HepG2 (cell line): ENCODE measurements around the gene MDFI. TPM values are rescaled to one million over a fixed set of nuclear protein-coding genes. Genes with fewer than 3 reads are reported as not detected.

Source experiments
- ATAC-seq: fragments of 200-7000 bp; cut with Tn5 transposase; 3 replicates; pipeline ENCODE4 v1.9.1; 2020; ENCODE audit warnings: mild to moderate bottlenecking, moderate library complexity
- Bru-seq: library from RNA; stranded (reverse); fragments of 400-500 nt; gene quantifications from one replicate; lab custom pipeline; 2021; lab: Mats Ljungman, UMichigan
- BruChase-seq, 2 experiments: library from RNA; stranded (reverse); fragments of 400-500 nt; gene quantifications; one replicate each; lab custom pipeline; 2021; lab: Mats Ljungman, UMichigan
- BruUV-seq: library from RNA; stranded (reverse); fragments of 400-500 nt; replicated peaks from 2 replicates; lab custom pipeline; 2021; lab: Mats Ljungman, UMichigan
- CTCF ChIA-PET: fragments of 300-600 bp; formaldehyde crosslinking; extraction: SDS; loops from one replicate; lab custom pipeline; 2021; ENCODE audit warnings: low total read pairs, inconsistent platforms, low intra/inter-chr PET ratio; lab: Yijun Ruan, JAX
- POLR2A ChIA-PET: fragments of 350-600 bp; sonication (Branson Sonifier 250); formaldehyde crosslinking; loops from one replicate; lab custom pipeline; 2020; ENCODE audit warnings: antibody characterized with exemption, inconsistent platforms; lab: Yijun Ruan, JAX
- DNase-seq: peaks from one replicate; pipeline ENCODE4 v3.0.0-alpha.2; 2015; ENCODE audit warnings: low spot score
- FAIRE-seq: peaks from 3 replicates; lab custom pipeline; 2011; peaks lifted over from hg19 to GRCh38; lab: Jason Lieb, UNC
- H2AFZ ChIP-seq: one replicate; pipeline ENCODE4 v1.6.1; 2011; ENCODE audit warnings: low read length, inconsistent platforms
- H3K27ac ChIP-seq: fragments of 300-600 bp; 3 replicates; pipeline ENCODE4 v1.8.0; 2011; ENCODE audit warnings: mixed run types, mild to moderate bottlenecking, mixed read lengths, low read length, inconsistent platforms; ENCODE audit not compliant: insufficient read depth; ENCODE audit errors: extremely low read length
- H3K27me3 ChIP-seq, 2 experiments: fragments of 200-600 bp in 1 of 2; 2 replicates in 1 of 2; 3 replicates in 1 of 2; pipeline versions ENCODE4 v1.6.0 to v1.8.0; 2011; ENCODE audit warnings: low read length in 2 of 2, mild to moderate bottlenecking in 2 of 2, moderate library complexity in 2 of 2, inconsistent platforms in 1 of 2; ENCODE audit not compliant: insufficient read depth in 2 of 2, control insufficient read depth in 1 of 2
- H3K36me3 ChIP-seq, 2 experiments: fragments of 200-600 bp in 1 of 2; replicated peaks in 1 of 2; 2 replicates in 1 of 2; 3 replicates in 1 of 2; pipeline versions ENCODE4 v1.5.1 to v1.8.0; 2011; ENCODE audit warnings: low read length in 2 of 2, inconsistent platforms in 1 of 2; ENCODE audit not compliant: insufficient read depth in 2 of 2, control insufficient read depth in 1 of 2
- H3K4me1 ChIP-seq: 2 replicates; pipeline ENCODE4 v1.5.1; 2012; ENCODE audit warnings: low read length, inconsistent platforms; ENCODE audit not compliant: insufficient read depth
- H3K4me2 ChIP-seq: 2 replicates; pipeline ENCODE4 v1.6.0; 2011; ENCODE audit warnings: low read depth, low read length, inconsistent platforms
- H3K4me3 ChIP-seq, 3 experiments: fragments of 200-600 bp in 1 of 3; sonication (generic), shearing (Covaris generic) in 1 of 3; replicated peaks in 1 of 3; 2 replicates each; pipeline ENCODE4 v1.5.1; 2011 to 2016; ENCODE audit warnings: low read length in 3 of 3, inconsistent platforms in 2 of 3, low read depth in 2 of 3, mild to moderate bottlenecking in 2 of 3, control low read depth in 1 of 3, mixed read lengths in 1 of 3; ENCODE audit not compliant: insufficient read depth in 1 of 3
- H3K79me2 ChIP-seq: one replicate; pipeline ENCODE4 v1.6.1; 2011; ENCODE audit warnings: low read length, inconsistent platforms; ENCODE audit not compliant: insufficient read depth
- H3K9ac ChIP-seq: 2 replicates; pipeline ENCODE4 v1.6.0; 2011; ENCODE audit warnings: mild to moderate bottlenecking, low read depth, low read length, inconsistent platforms; ENCODE audit not compliant: insufficient read depth
- H3K9me3 ChIP-seq: 2 replicates; pipeline ENCODE4 v1.5.1; 2012; ENCODE audit warnings: mild to moderate bottlenecking, low read length
- H4K20me1 ChIP-seq: 2 replicates; pipeline ENCODE4 v1.6.0; 2011; ENCODE audit warnings: inconsistent platforms, mild to moderate bottlenecking, low read length, moderate library complexity; ENCODE audit not compliant: insufficient read depth
- ARID2 ChIP-seq: sonication (generic); formaldehyde crosslinking; IDR thresholded peaks from 2 replicates; pipeline ENCODE4 v1.8.1; 2022; ENCODE audit warnings: mild to moderate bottlenecking, missing genetic modification reagents, borderline replicate concordance
- ATF3 ChIP-seq: sonication (generic); formaldehyde crosslinking; IDR thresholded peaks from 2 replicates; pipeline ENCODE4 v1.4.0; 2020; ENCODE audit warnings: missing genetic modification reagents
- CSRNP2 ChIP-seq: sonication (generic); formaldehyde crosslinking; conservative IDR thresholded peaks from 2 replicates; pipeline ENCODE4 v1.8.0; 2022; ENCODE audit warnings: low read depth, missing genetic modification reagents
- FOXA3 ChIP-seq: IDR thresholded peaks from 2 replicates; pipeline ENCODE4 v1.6.1; 2016; ENCODE audit warnings: missing genetic modification reagents, missing compliant biosample characterization
- GTF2F1 ChIP-seq: fragments of 150-350 bp; IDR thresholded peaks from 2 replicates; pipeline ENCODE4 v1.6.1; 2014; ENCODE audit warnings: low read length
- HNRNPK ChIP-seq: fragments of 200-400 bp; formaldehyde crosslinking; IDR thresholded peaks from 2 replicates; pipeline ENCODE4 v1.6.1; 2018; ENCODE audit warnings: low read length, low read depth, moderate library complexity, mild to moderate bottlenecking; ENCODE audit not compliant: poor library complexity, severe bottlenecking
- HOXA5 ChIP-seq: sonication (generic); formaldehyde crosslinking; IDR thresholded peaks from 2 replicates; pipeline ENCODE4 v1.4.0; 2020; ENCODE audit warnings: missing genetic modification reagents
- KDM1A ChIP-seq: IDR thresholded peaks from 2 replicates; pipeline ENCODE4 v1.6.1; 2016; ENCODE audit warnings: missing compliant biosample characterization
- NAIF1 ChIP-seq: sonication (generic); formaldehyde crosslinking; IDR thresholded peaks from 2 replicates; pipeline ENCODE4 v1.5.0; 2020; ENCODE audit warnings: mild to moderate bottlenecking, missing genetic modification reagents, borderline replicate concordance
- U2AF1 ChIP-seq: fragments of 200-400 bp; formaldehyde crosslinking; optimal IDR thresholded peaks from 2 replicates; pipeline ENCODE3; 2017; ENCODE audit warnings: mild to moderate bottlenecking, low read depth, low read length
- ZNF143 ChIP-seq: sonication (generic); formaldehyde crosslinking; IDR thresholded peaks from 2 replicates; pipeline ENCODE4 v1.4.0; 2020; ENCODE audit warnings: missing genetic modification reagents
- ZNF503 ChIP-seq: sonication (generic); formaldehyde crosslinking; IDR thresholded peaks from 2 replicates; pipeline ENCODE4 v1.4.0; 2020; ENCODE audit warnings: missing genetic modification reagents
- ZNF530 ChIP-seq: sonication (generic); formaldehyde crosslinking; IDR thresholded peaks from 2 replicates; pipeline ENCODE4 v1.5.0; 2020; ENCODE audit warnings: low read depth, mild to moderate bottlenecking, missing genetic modification reagents
- WGBS: methylation state at CpG from one replicate; pipeline ENCODE4 v1.1.6; 2017; ENCODE audit warnings: low lambda C conversion rate; 5-methylcytosine and 5-hydroxymethylcytosine counted together
- in situ Hi-C: cut with HindIII; loops from 2 replicates; pipeline ENCODE4 v1.10.0; 2017; ENCODE audit warnings: low pct_unique_long_range_greater_than_20kb; ENCODE audit not compliant: extremely low pct_ligation_motif_present
- intact Hi-C: fragments of 100-400 bp; cut with micrococcal nuclease; formaldehyde crosslinking; loops from one replicate; pipeline ENCODE4 v1.10.0; 2022; ENCODE audit not compliant: unreplicated experiment
- long read RNA-seq, 2 experiments: library from RNA in 1 of 2; library from polyadenylated mRNA in 1 of 2; stranded (forward) in 1 of 2; unstranded in 1 of 2; transcript quantifications; one replicate each; pipeline ENCODE4 v2.0.0, GENCODE V29; 2019 to 2022
- polyA minus RNA-seq, 3 experiments: library from RNA; depleted of rRNA, polyadenylated mRNA; stranded (reverse); fragments of >200 nt; gene quantifications; 2 replicates each; pipeline ENCODE4 v1.2.3, GENCODE V29; 2011; ENCODE audit warnings: low replicate concordance in 1 of 3
- polyA plus RNA-seq, 8 experiments: library from polyadenylated mRNA; depleted of rRNA in 3 of 8; stranded (reverse) in 7 of 8; unstranded in 1 of 8; fragments of >200 nt; fragmentation: Illumina TruSeq in 4 of 8; extraction: Trizol in 4 of 8; gene quantifications; 2 replicates each; pipeline versions ENCODE4 v1.2.1 to v1.2.3, GENCODE V29; 2011 to 2016; ENCODE audit warnings: low read depth in 4 of 8, missing spikeins in 1 of 8, mixed read lengths in 1 of 8; ENCODE audit not compliant: insufficient read depth in 1 of 8
- total RNA-seq, 5 experiments: library from RNA; depleted of rRNA; stranded (reverse); fragments of >200 nt; fragmentation: Illumina TruSeq; extraction: Trizol; gene quantifications; 2 replicates each; pipeline ENCODE4 v1.2.3, GENCODE V29; 2016; ENCODE audit warnings: low read depth in 1 of 5

Gene MDFI
- not detected in 2 replicates for total RNA-seq (2016; rRNA removed; fragmentation: Illumina TruSeq; extraction: Trizol)
- total RNA-seq (2016; cell fraction: cytosol; rRNA removed; fragmentation: Illumina TruSeq; extraction: Trizol; ENCODE audit: low read depth): not detected in 2 replicates
- total RNA-seq (2016; cell fraction: insoluble cytoplasmic fraction; rRNA removed; fragmentation: Illumina TruSeq; extraction: Trizol): not detected in 2 replicates
- total RNA-seq (2016; cell fraction: membrane; rRNA removed; fragmentation: Illumina TruSeq; extraction: Trizol): not detected in 2 replicates
- not detected in 2 replicates for total RNA-seq (2016; cell fraction: nucleus; rRNA removed; fragmentation: Illumina TruSeq; extraction: Trizol)
- 0.28 and 0.30 TPM in 2 replicates for polyA plus RNA-seq (2011; rRNA removed)
- 0.38 and 0.42 TPM in 2 replicates for polyA plus RNA-seq (2011; cell fraction: cytosol; rRNA removed)
- 0.23 and 0.29 TPM in 2 replicates for polyA plus RNA-seq (2011; cell fraction: nucleus; rRNA removed)
- 0.19 TPM in 1 of 2 replicates, not detected in the other for polyA plus RNA-seq (2012)
- polyA plus RNA-seq (2016; cell fraction: cytosol; fragmentation: Illumina TruSeq; extraction: Trizol; ENCODE audit: low read depth): 0.57 TPM in 1 of 2 replicates, not detected in the other
- polyA plus RNA-seq (2016; cell fraction: insoluble cytoplasmic fraction; fragmentation: Illumina TruSeq; extraction: Trizol; ENCODE audit: low read depth): not detected in 2 replicates
- not detected in 2 replicates for polyA plus RNA-seq (2016; cell fraction: membrane; fragmentation: Illumina TruSeq; extraction: Trizol; ENCODE audit: low read depth)
- not detected in 2 replicates for polyA plus RNA-seq (2016; cell fraction: nucleus; fragmentation: Illumina TruSeq; extraction: Trizol; ENCODE audit: insufficient read depth, low read depth)
- 0.18 TPM in 1 of 2 replicates, not detected in the other for polyA minus RNA-seq (2011; rRNA and poly(A)+ RNA removed; ENCODE audit: low replicate concordance)
- polyA minus RNA-seq (2011; cell fraction: cytosol; rRNA and poly(A)+ RNA removed): not detected in 2 replicates
- not detected in 2 replicates for polyA minus RNA-seq (2011; cell fraction: nucleus; rRNA and poly(A)+ RNA removed)
- not detected for Bru-seq, nascent RNA
- percentile 6 among the genes with signal in this experiment for BruChase-seq, experiment 1, labeled RNA remaining after a 6-hour chase
- percentile 9 among the genes with signal in this experiment for BruChase-seq, experiment 2, labeled RNA remaining after a 2-hour chase
- long read RNA-seq, experiment 1: 0 reads
- long read RNA-seq, experiment 2: 0 reads

- WGBS: 6% methylated on average over 74 of the region's 86 CpGs
- DNase-seq (no peak), FAIRE-seq (no peak), ATAC-seq (no peak; the same call in 1 of the 3 replicates)
- H3K4me3 ChIP-seq: peak within 1 kb of the TSS in 2 of 3 experiments; percentile 48 to 51; a peak in 3 of 6 replicates
- no peaks in the 10 kb centered on the region for H3K79me2 ChIP-seq
- H2AFZ ChIP-seq: no peak within 1 kb of the TSS
- peak within 1 kb of the TSS; percentile 50 for H3K4me2 ChIP-seq
- peaks cover 30% of the 10 kb centered on the region for H3K4me1 ChIP-seq
- H3K36me3 ChIP-seq: no peaks in the 10 kb centered on the region
- ChIA-PET CTCF (no interaction called here), POLR2A (no interaction called here)
- no peaks in the 10 kb centered on the region for H3K9me3 ChIP-seq
- no peak within 1 kb of the TSS for H3K9ac ChIP-seq
- H3K27me3 ChIP-seq: peaks cover 10 to 87% of the 10 kb centered on the region in 2 experiments
- in situ Hi-C loops (no loop called here), intact Hi-C loops (no loop called here)
- no peaks in the 10 kb centered on the region for H4K20me1 ChIP-seq
- no TSS peak for BruUV-seq
- H3K27ac ChIP-seq: no peak within 1 kb of the TSS
- TF ChIP-seq FOXA3 (no peak), ZNF530 (CRISPR knock-in tag) (no peak), ATF3 (CRISPR knock-in tag) (no peak), ZNF143 (CRISPR knock-in tag) (no peak), KDM1A (CRISPR knock-in tag) (no peak), GTF2F1 (no peak), HNRNPK (peak; percentile 81), ZNF503 (CRISPR knock-in tag) (no peak), U2AF1 (no peak), CSRNP2 (no peak), ARID2 (CRISPR knock-in tag) (0 out of 2 replicates have a peak, but pooled peaks have one; percentile 44), HOXA5 (CRISPR knock-in tag) (no peak), NAIF1 (CRISPR knock-in tag) (no peak)
Observed at GRCh38 chr6:41638002-41638934, at the start of gene MDFI. Gene MDFI, plus strand, starts transcription at chr6:41638468. Its CDS starts 282 bp downstream, at chr6:41638750.
